PC-9 (cell line): Measurements from ENCODE around the gene CREG1.

ENCODE experiments used
- CTCF ChIP-seq: fragments of 200-600 bp; sonication (generic); conservative IDR thresholded peaks from 2 replicates; pipeline ENCODE4 v1.6.1; 2017; ENCODE audit warnings: mixed run types, antibody characterized with exemption, mild to moderate bottlenecking, moderate library complexity
- EZH2 ChIP-seq: fragments of 200-600 bp; sonication (generic); IDR thresholded peaks from 2 replicates; pipeline ENCODE4 v1.8.0; 2017; ENCODE audit warnings: antibody characterized with exemption, low read depth

DNA sequence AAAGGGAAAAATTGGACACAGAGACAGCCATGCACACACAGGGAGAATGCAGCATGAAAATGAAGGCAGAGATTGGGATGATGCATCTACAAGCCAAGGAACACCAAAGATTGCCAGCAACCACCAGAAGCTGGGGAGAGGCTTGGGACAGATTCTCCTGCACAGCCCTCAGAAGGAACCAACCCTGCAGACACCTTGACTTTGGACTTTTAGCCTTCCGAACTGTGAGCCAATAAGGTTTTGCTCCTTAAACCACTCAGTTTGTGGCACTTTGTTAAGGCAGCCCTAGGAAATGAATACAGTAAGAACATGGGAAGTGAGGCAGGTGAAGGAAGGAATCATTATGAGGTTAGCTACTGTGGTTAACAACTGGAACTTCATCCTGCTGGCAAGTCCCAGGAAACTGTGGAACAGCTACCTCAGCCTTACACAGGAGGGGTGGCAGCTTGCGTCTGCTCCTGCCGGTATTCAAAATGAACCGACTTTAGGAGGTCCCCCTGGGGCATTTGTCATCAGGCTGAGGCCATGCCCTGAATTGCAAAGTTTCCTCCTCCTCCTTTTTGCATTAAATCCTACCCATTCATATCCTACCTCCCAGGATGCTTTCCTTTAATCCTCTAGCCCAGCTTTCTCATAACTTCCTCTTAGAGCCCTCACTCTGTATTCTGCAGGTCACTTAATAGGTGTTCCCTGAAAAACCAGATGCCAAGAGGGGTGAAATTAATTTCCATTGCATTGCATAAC lies 50.7 kb downstream of the CREG1 start:
- TF ChIP-seq CTCF: no peak
- TF ChIP-seq EZH2: no peak
